ENCODE data around the gene ORM1.
"Not testable (repeated sequence)": the region's sequence is repeated elsewhere in the genome, so short reads cannot be mapped to it uniquely, and the experiment has no call there.

Gene ORM1

DNA sequence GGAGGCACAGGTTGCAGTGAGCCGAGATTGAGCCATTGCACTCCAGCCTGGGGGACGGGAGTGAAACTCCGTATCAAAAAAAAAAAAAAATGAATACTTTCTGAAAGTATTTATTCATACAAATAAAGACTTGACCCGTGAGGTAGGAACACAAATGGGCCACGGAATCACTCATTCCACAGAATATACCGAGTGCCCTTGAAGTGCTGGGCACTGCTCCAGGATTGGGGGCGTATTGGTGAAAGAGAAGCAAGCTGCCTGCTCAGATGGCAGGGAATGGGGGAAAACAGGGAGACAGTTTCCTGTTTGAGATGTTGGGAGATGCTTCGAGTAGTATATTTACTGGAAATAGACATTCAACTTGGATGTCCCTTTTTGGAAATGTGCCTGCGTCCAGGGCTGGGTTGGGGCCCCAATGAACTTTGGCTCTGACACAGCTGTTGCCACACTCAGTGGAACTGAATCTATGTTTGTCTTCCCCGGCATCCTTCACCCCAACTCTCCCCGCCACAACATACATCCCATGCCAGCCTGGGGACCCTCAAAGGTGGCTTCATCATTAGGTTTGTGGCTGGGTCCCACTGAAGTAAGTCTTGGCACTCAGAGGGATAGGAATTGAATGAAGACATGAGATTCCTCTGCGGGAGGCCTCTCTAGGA is 609 bp upstream of the ORM1 start:
- H3K27ac ChIP-seq (ENCODE audit: low read length); H3K4me3 ChIP-seq (ENCODE audit: low read depth in 1 of 2, low read length in 2 of 2); H3K36me3 ChIP-seq (ENCODE audit: control insufficient read depth in 1 of 2, insufficient read depth in 2 of 2, low read length in 2 of 2); H3K27me3 ChIP-seq (ENCODE audit: low read depth, low read length); H3K4me1 ChIP-seq (ENCODE audit: control insufficient read depth in 1 of 2, insufficient read depth in 2 of 2, low read length in 2 of 2); H3K9me3 ChIP-seq (ENCODE audit: control insufficient read depth in 1 of 2, low read length in 2 of 2): not testable (repeated sequence)

DNA sequence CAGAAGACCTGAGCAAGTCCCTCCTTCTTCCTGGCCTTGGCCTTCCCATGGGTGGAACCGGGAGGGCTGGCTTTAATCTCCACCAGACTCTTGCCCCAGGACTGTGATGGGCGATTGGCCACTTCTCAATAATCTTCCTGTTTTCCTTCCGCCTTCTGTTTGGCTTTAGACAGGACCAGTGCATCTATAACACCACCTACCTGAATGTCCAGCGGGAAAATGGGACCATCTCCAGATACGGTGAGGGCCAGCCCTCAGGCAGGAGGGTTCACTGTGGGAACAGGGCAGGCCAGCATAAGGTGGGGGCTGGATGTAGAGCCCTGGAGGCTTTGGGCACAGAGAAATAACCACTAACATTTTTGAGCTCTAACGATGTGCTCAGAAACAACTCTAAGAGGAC is 951 bp downstream of the ORM1 start:
- not testable (repeated sequence) for H3K27ac ChIP-seq (ENCODE audit: low read length); H3K4me3 ChIP-seq (ENCODE audit: low read depth in 1 of 2, low read length in 2 of 2); H3K27me3 ChIP-seq (ENCODE audit: low read depth, low read length); H3K9me3 ChIP-seq (ENCODE audit: control insufficient read depth in 1 of 2, low read length in 2 of 2); H3K4me1 ChIP-seq (ENCODE audit: control insufficient read depth in 1 of 2, insufficient read depth in 2 of 2, low read length in 2 of 2); H3K36me3 ChIP-seq (ENCODE audit: control insufficient read depth in 1 of 2, insufficient read depth in 2 of 2, low read length in 2 of 2)

DNA sequence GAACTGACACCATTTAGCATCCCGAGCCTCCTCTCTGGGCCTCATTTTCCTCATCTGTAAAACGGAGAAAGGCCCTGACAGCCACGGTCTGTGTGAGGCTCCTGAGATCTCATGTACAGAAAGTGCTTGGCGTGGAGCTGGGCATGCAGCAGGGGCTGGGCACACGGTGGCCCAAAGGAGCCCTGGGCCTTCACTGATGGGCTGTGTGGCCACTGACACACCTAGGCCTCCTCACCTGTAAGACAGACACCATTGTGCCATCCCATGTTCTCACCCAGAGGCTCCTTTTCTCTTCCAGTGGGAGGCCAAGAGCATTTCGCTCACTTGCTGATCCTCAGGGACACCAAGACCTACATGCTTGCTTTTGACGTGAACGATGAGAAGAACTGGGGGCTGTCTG is 1.6 kb downstream of the ORM1 start:
- H3K9me3 ChIP-seq (ENCODE audit: control insufficient read depth in 1 of 2, low read length in 2 of 2) = no peaks in the 10 kb centered on the region
- H3K36me3 ChIP-seq (ENCODE audit: control insufficient read depth in 1 of 2, insufficient read depth in 2 of 2, low read length in 2 of 2) = no peaks in the 10 kb centered on the region
- H3K27ac ChIP-seq (ENCODE audit: low read length) = no peak overlapping the region
- no peaks in the 10 kb centered on the region for H3K27me3 ChIP-seq (ENCODE audit: low read depth, low read length)
- H3K4me3 ChIP-seq (ENCODE audit: low read depth in 1 of 2, low read length in 2 of 2) = no peak overlapping the region
- H3K4me1 ChIP-seq (ENCODE audit: control insufficient read depth in 1 of 2, insufficient read depth in 2 of 2, low read length in 2 of 2) = no peaks in the 10 kb centered on the region

DNA sequence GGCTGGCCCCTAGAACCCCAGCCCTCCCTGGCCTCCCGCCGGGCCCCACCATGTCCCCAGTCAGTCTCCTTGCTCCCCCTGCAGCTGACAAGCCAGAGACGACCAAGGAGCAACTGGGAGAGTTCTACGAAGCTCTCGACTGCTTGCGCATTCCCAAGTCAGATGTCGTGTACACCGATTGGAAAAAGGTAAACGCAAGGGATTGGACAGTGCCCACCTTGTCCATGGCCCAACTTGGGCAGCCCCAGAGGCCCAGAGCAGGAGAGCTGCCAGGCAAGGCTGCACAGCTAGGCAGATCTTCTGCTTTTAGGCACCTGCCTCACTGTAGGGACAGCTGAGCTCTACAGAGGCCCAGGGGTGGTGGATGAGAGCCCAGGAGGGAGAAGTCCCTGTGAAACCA is 2.1 kb downstream of the ORM1 start:
- H3K4me3 ChIP-seq (ENCODE audit: low read depth in 1 of 2, low read length in 2 of 2); H3K27ac ChIP-seq (ENCODE audit: low read length); H3K36me3 ChIP-seq (ENCODE audit: control insufficient read depth in 1 of 2, insufficient read depth in 2 of 2, low read length in 2 of 2); H3K9me3 ChIP-seq (ENCODE audit: control insufficient read depth in 1 of 2, low read length in 2 of 2); H3K27me3 ChIP-seq (ENCODE audit: low read depth, low read length); H3K4me1 ChIP-seq (ENCODE audit: control insufficient read depth in 1 of 2, insufficient read depth in 2 of 2, low read length in 2 of 2): not testable (repeated sequence)

DNA sequence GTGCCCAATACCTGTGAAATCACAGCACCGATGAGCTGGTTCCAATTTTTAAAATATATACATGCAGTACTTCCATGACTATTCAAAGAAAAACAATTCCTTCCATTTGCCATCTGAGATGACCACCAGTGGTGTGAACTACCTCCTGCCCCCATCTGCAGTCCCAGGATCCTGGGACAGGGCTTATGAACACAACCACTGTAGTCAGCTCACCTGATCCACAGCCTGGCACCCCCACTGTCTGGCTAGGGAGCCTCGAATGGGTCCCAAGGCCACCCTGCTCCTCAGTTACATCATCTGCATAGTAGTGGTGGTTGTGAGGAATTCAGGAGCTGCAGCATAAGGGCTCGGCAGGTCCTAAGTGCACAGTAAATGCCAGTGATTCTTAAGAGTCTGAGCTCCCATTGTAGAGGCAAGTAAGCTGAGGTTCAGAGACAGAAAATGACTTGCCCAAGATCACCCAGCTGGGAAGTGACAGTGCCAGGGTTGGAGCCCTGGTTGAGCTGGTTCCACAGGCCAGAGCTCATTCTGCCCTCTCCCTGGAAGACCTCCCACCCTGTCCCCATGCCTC is 2.9 kb downstream of the ORM1 start:
- not testable (repeated sequence) for H3K9me3 ChIP-seq (ENCODE audit: control insufficient read depth in 1 of 2, low read length in 2 of 2); H3K36me3 ChIP-seq (ENCODE audit: control insufficient read depth in 1 of 2, insufficient read depth in 2 of 2, low read length in 2 of 2); H3K27me3 ChIP-seq (ENCODE audit: low read depth, low read length)

DNA sequence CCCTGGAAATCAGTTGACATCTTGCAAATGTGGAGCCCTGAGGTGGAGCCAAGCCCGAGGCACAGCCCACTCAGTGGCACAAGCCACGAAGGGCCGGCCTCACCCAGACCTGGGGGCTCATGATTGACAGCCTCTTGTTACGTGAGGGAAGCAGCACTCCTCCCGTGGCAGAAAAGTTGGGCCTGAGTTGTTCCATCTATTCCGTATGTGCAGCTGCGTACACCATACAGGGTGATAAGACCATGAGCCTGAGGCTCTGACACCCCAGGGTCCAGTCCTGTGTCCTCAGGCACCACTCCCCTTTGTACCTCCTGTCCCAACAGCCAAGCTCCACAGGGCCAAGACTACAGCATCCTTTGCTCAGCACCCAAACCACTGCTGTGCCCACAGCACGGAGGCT is 4.9 kb downstream of the ORM1 start:
- H3K9me3 ChIP-seq (ENCODE audit: control insufficient read depth in 1 of 2, low read length in 2 of 2) = no peaks in the 10 kb centered on the region
- H3K4me3 ChIP-seq (ENCODE audit: low read depth in 1 of 2, low read length in 2 of 2) = no peak overlapping the region
- H3K36me3 ChIP-seq (ENCODE audit: control insufficient read depth in 1 of 2, insufficient read depth in 2 of 2, low read length in 2 of 2) = no peaks in the 10 kb centered on the region
- no peak overlapping the region for H3K27ac ChIP-seq (ENCODE audit: low read length)
- H3K27me3 ChIP-seq (ENCODE audit: low read depth, low read length) = no peaks in the 10 kb centered on the region
- H3K4me1 ChIP-seq (ENCODE audit: control insufficient read depth in 1 of 2, insufficient read depth in 2 of 2, low read length in 2 of 2) = no peaks in the 10 kb centered on the region

More for the DNA sequence above, 2.9 kb downstream of the ORM1 start:
- not testable (repeated sequence) for H3K27ac ChIP-seq (ENCODE audit: low read length); H3K4me1 ChIP-seq (ENCODE audit: control insufficient read depth in 1 of 2, insufficient read depth in 2 of 2, low read length in 2 of 2); H3K4me3 ChIP-seq (ENCODE audit: low read depth in 1 of 2, low read length in 2 of 2)

DNA sequence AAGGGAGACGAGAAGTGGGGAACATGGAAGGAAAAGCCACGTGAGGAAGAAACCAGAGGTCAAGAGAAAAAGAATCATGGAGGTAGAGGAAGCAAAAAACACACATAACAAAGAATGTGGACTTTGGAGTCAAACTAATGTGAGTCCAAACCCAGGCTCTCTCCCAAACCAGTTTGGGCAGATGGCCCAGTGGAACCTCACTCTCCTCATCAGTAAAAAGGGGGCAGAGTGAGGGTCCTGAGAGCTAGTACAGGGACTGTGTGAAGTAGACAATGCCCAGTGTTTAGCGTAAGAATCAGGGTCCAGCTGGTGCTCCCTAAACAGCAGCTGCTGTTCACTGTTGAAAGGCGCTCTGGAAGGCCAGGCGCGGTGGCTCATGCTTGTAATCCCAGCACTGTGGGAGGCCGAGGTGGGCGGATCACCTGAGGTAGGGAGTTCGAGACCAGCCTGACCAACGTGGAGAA is 5.5 kb downstream of the ORM1 start:
- H3K4me3 ChIP-seq (ENCODE audit: low read depth in 1 of 2, low read length in 2 of 2); H3K27ac ChIP-seq (ENCODE audit: low read length); H3K36me3 ChIP-seq (ENCODE audit: control insufficient read depth in 1 of 2, insufficient read depth in 2 of 2, low read length in 2 of 2): not testable (repeated sequence)

DNA sequence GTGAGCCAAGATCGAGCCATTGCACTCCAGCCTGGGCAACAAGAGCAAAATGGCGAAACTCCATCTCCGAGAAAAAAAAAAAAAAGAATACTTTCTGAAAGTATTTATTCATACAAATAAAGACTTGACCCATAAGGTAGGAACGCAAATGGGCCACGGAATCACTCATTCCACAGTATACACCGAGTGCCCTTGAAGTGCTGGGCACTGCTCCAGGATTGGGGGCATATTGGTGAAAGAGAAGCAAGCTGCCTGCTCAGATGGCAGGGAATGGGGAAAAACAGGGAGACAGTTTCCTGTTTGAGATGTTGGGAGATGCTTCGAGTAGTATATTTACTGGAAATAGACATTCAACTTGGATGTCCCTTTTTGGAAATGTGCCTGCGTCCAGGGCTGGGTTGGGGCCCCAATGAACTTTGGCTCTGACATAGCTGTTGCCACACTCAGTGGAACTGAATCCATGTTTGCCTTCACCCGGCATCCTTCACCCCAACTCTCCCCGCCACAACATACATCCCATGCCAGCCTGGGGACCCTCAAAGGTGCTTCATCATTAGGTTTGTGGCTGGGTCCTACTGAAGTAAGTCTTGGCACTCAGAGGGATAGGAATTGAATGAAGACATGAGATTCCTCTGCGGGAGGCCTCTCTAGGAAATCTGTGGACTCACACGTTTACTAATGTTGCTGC is 6.2 kb downstream of the ORM1 start:
- H3K9me3 ChIP-seq (ENCODE audit: control insufficient read depth in 1 of 2, low read length in 2 of 2); H3K4me3 ChIP-seq (ENCODE audit: low read depth in 1 of 2, low read length in 2 of 2); H3K27ac ChIP-seq (ENCODE audit: low read length); H3K27me3 ChIP-seq (ENCODE audit: low read depth, low read length); H3K4me1 ChIP-seq (ENCODE audit: control insufficient read depth in 1 of 2, insufficient read depth in 2 of 2, low read length in 2 of 2); H3K36me3 ChIP-seq (ENCODE audit: control insufficient read depth in 1 of 2, insufficient read depth in 2 of 2, low read length in 2 of 2): not testable (repeated sequence)

More for the DNA sequence above, 5.5 kb downstream of the ORM1 start:
- not testable (repeated sequence) for H3K27me3 ChIP-seq (ENCODE audit: low read depth, low read length); H3K4me1 ChIP-seq (ENCODE audit: control insufficient read depth in 1 of 2, insufficient read depth in 2 of 2, low read length in 2 of 2); H3K9me3 ChIP-seq (ENCODE audit: control insufficient read depth in 1 of 2, low read length in 2 of 2)

DNA sequence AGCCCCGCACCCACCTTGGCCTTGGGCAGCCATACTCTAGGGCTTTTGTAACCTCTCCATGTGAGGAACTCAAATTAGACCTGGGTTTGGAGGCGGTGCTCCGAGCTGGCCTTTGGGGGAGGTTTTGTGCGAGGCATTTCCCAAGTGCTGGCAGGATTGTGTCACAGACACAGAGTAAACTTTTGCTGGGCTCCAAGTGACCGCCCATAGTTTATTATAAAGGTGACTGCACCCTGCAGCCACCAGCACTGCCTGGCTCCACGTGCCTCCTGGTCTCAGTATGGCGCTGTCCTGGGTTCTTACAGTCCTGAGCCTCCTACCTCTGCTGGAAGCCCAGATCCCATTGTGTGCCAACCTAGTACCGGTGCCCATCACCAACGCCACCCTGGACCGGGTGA is 6.7 kb downstream of the ORM1 start, which contains the start of gene ORM2:
Gene ORM2 (plus strand): TSS at position 245 of the 398 bp plus-strand sequence. CDS start 36 bp downstream, at position 281.
- not testable (repeated sequence) for H3K9me3 ChIP-seq (ENCODE audit: control insufficient read depth in 1 of 2, low read length in 2 of 2); H3K36me3 ChIP-seq (ENCODE audit: control insufficient read depth in 1 of 2, insufficient read depth in 2 of 2, low read length in 2 of 2); H3K27ac ChIP-seq (ENCODE audit: low read length); H3K4me1 ChIP-seq (ENCODE audit: control insufficient read depth in 1 of 2, insufficient read depth in 2 of 2, low read length in 2 of 2); H3K4me3 ChIP-seq (ENCODE audit: low read depth in 1 of 2, low read length in 2 of 2); H3K27me3 ChIP-seq (ENCODE audit: low read depth, low read length)

DNA sequence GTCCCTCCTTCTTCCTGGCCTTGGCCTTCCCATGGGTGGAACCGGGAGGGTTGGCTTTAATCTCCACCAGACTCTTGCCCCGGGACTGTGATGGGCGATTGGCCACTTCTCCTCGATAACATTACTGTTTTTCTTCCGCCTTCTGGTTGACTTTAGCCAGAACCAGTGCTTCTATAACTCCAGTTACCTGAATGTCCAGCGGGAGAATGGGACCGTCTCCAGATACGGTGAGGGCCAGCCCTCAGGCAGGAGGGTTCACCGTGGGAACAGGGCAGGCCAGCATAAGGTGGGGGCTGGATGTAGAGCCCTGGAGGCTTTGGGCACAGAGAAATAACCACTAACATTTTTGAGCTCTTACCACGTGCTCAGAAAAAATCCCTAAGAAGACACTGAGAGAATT is 7.7 kb downstream of the ORM1 start:
- Histone ChIP-seq H3K4me3 (ENCODE audit: low read depth in 1 of 2, low read length in 2 of 2) (no peak overlapping the region), H3K27ac (ENCODE audit: low read length) (no peak overlapping the region), H3K9me3 (ENCODE audit: control insufficient read depth in 1 of 2, low read length in 2 of 2) (no peaks in the 10 kb centered on the region), H3K36me3 (ENCODE audit: control insufficient read depth in 1 of 2, insufficient read depth in 2 of 2, low read length in 2 of 2) (peaks cover 0 to 4% of the 10 kb centered on the region in 2 donors), H3K4me1 (ENCODE audit: control insufficient read depth in 1 of 2, insufficient read depth in 2 of 2, low read length in 2 of 2) (no peaks in the 10 kb centered on the region), H3K27me3 (ENCODE audit: low read depth, low read length) (no peaks in the 10 kb centered on the region)

DNA sequence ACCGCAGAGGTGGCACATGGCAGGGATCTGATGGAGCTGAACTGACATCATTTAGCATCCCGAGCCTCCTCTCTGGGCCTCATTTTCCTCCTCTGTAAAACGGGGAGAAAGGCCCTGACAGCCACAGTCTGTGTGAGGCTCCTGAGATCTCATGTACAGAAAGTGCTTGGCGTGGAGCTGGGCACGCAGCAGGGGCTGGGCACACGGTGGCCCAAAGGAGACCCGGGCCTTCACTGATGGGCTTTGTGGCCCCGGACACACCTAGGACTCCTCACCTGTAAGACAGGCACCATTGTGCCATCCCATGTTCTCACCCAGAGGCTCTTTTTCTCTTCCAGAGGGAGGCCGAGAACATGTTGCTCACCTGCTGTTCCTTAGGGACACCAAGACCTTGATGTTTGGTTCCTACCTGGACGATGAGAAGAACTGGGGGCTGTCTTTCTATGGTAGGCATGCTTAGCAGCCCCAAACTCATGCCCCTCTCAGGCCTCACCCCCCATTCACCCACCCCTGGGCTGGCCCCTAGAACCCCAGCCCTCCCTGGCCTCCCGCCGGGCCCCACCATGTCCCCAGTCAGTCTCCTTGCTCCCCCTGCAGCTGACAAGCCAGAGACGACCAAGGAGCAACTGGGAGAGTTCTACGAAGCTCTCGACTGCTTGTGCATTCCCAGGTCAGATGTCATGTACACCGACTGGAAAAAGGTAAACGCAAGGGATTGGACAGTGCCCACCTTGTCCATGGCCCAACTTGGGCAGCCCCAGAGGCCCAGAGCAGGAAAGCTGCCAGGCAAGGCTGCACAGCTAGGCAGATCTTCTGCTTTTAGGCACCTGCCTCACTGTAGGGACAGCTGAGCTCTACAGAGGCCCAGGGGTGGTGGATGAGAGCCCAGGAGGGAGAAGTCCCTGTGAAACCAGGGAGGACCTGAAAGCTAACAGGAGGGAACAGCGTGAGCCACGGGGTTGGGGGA is 8.6 kb downstream of the ORM1 start:
- H3K4me3 ChIP-seq (ENCODE audit: low read depth in 1 of 2, low read length in 2 of 2); H3K27me3 ChIP-seq (ENCODE audit: low read depth, low read length); H3K9me3 ChIP-seq (ENCODE audit: control insufficient read depth in 1 of 2, low read length in 2 of 2); H3K27ac ChIP-seq (ENCODE audit: low read length); H3K4me1 ChIP-seq (ENCODE audit: control insufficient read depth in 1 of 2, insufficient read depth in 2 of 2, low read length in 2 of 2): not testable (repeated sequence)
- peaks cover 5 to 13% of the 10 kb centered on the region in 2 donors for H3K36me3 ChIP-seq (ENCODE audit: control insufficient read depth in 1 of 2, insufficient read depth in 2 of 2, low read length in 2 of 2)

Measured in muscle layer of duodenum (tissue), 2 donors.